H1 (cell line): ENCODE measurements around the gene PSMD6. TPM values are rescaled to one million over a fixed set of nuclear protein-coding genes. Genes with fewer than 3 reads are reported as not detected.

Source experiments
- CTCF ChIA-PET: fragments of 300-600 bp; sonication (Branson Sonifier 250); formaldehyde crosslinking; loops from one replicate; lab custom pipeline; 2021; ENCODE audit not compliant: partially characterized antibody; lab: Charles Lee
- POLR2A ChIA-PET: fragments of 300-600 bp; sonication (Branson Sonifier 250); formaldehyde crosslinking; loops from one replicate; lab custom pipeline; 2021; ENCODE audit warnings: inconsistent platforms; ENCODE audit not compliant: partially characterized antibody; lab: Charles Lee
- DNase-seq, 2 experiments: peaks; one replicate each; pipeline versions ENCODE4 v3.0.0 to v3.0.0-alpha.2; 2010 to 2022; ENCODE audit warnings: low spot score in 2 of 2, low read depth in 1 of 2, mixed read lengths in 1 of 2
- FAIRE-seq: peaks from 2 replicates; lab custom pipeline; 2011; peaks lifted over from hg19 to GRCh38; lab: Jason Lieb, UNC
- H2AFZ ChIP-seq: 2 replicates; pipeline ENCODE4 v1.8.1; 2012; ENCODE audit warnings: low read length, inconsistent platforms
- H2AK5ac ChIP-seq: 2 replicates; pipeline ENCODE4 v1.6.1; 2013; ENCODE audit warnings: low read depth, low read length
- H2BK120ac ChIP-seq: replicated peaks from 2 replicates; pipeline ENCODE3; 2013; ENCODE audit warnings: low read depth, low read length, inconsistent platforms
- H2BK12ac ChIP-seq: 2 replicates; pipeline ENCODE4 v1.6.1; 2013; ENCODE audit warnings: low read depth, low read length
- H2BK15ac ChIP-seq: 2 replicates; pipeline ENCODE4 v1.6.1; 2013; ENCODE audit warnings: low read length
- H2BK20ac ChIP-seq: 2 replicates; pipeline ENCODE4 v1.6.1; 2013; ENCODE audit warnings: low read length
- H2BK5ac ChIP-seq: 2 replicates; pipeline ENCODE4 v1.6.1; 2013; ENCODE audit warnings: low read depth, low read length
- H3K14ac ChIP-seq: 2 replicates; pipeline ENCODE4 v1.6.1; 2013; ENCODE audit warnings: inconsistent platforms; ENCODE audit not compliant: insufficient read length
- H3K18ac ChIP-seq: 2 replicates; pipeline ENCODE4 v1.6.1; 2013; ENCODE audit warnings: low read length; ENCODE audit errors: extremely low read depth
- H3K23ac ChIP-seq: 2 replicates; pipeline ENCODE4 v1.6.1; 2013; ENCODE audit warnings: inconsistent platforms; ENCODE audit not compliant: insufficient read length
- H3K23me2 ChIP-seq: 2 replicates; pipeline ENCODE4 v1.6.1; 2013; ENCODE audit warnings: low read depth, low read length
- H3K27ac ChIP-seq: 2 replicates; pipeline ENCODE4 v1.6.1; 2011; ENCODE audit warnings: low read depth, low read length, inconsistent platforms
- H3K27me3 ChIP-seq, 4 experiments: replicated peaks in 1 of 4; 1 replicate in 1 of 4; 2 replicates in 3 of 4; pipeline versions ENCODE4 v1.6.1 to v1.8.1; 2011 to 2013; ENCODE audit warnings: low read length in 3 of 4, mild to moderate bottlenecking in 3 of 4, inconsistent platforms in 2 of 4, mixed read lengths in 2 of 4, moderate library complexity in 1 of 4; ENCODE audit not compliant: control insufficient read depth in 3 of 4, insufficient read depth in 3 of 4; ENCODE audit errors: extremely low read depth in 1 of 4
- H3K36me3 ChIP-seq, 4 experiments: 2 replicates each; pipeline versions ENCODE4 v1.6.1 to v1.8.1; 2011 to 2013; ENCODE audit warnings: mild to moderate bottlenecking in 4 of 4, low read length in 3 of 4, moderate library complexity in 2 of 4, control low read depth in 1 of 4, inconsistent platforms in 1 of 4; ENCODE audit not compliant: insufficient read depth in 4 of 4, control insufficient read depth in 2 of 4
- H3K4ac ChIP-seq: replicated peaks from 2 replicates; pipeline ENCODE3; 2013; ENCODE audit warnings: low read length, low read depth, mixed read lengths, inconsistent platforms; ENCODE audit not compliant: insufficient read length
- H3K4me1 ChIP-seq, 4 experiments: replicated peaks in 1 of 4; 1 replicate in 1 of 4; 2 replicates in 3 of 4; pipeline versions ENCODE4 v1.6.1 to v1.8.1; 2011 to 2013; ENCODE audit warnings: low read length in 3 of 4, inconsistent platforms in 2 of 4, mixed read lengths in 1 of 4; ENCODE audit not compliant: insufficient read depth in 4 of 4, control insufficient read depth in 3 of 4
- H3K4me2 ChIP-seq, 2 experiments: 2 replicates each; pipeline versions ENCODE4 v1.6.1 to v1.8.1; 2011 to 2013; ENCODE audit warnings: low read depth in 2 of 2, low read length in 2 of 2, control low read depth in 1 of 2, inconsistent platforms in 1 of 2, mild to moderate bottlenecking in 1 of 2; ENCODE audit not compliant: insufficient read depth in 1 of 2
- H3K4me3 ChIP-seq, 4 experiments: fragments of 200-600, 300-600 bp in 1 of 4; sonication (generic), shearing (Covaris generic), sonication (Bioruptor Twin) in 1 of 4; 2 replicates each; pipeline versions ENCODE4 v1.5.1 to v1.8.1; 2011 to 2016; ENCODE audit warnings: low read length in 4 of 4, low read depth in 3 of 4, control low read depth in 2 of 4, inconsistent platforms in 2 of 4, mild to moderate bottlenecking in 2 of 4, mixed read lengths in 1 of 4, moderate library complexity in 1 of 4; ENCODE audit not compliant: insufficient read depth in 2 of 4; ENCODE audit errors: extremely low read depth in 1 of 4
- H3K56ac ChIP-seq: replicated peaks from 2 replicates; pipeline ENCODE3; 2013; ENCODE audit warnings: low read depth, mild to moderate bottlenecking, mixed read lengths, low read length, inconsistent platforms; ENCODE audit not compliant: insufficient read length
- H3K79me1 ChIP-seq: 2 replicates; pipeline ENCODE4 v1.6.1; 2013; ENCODE audit warnings: low read depth, low read length, control low read depth
- H3K79me2 ChIP-seq, 2 experiments: 2 replicates each; pipeline versions ENCODE4 v1.6.1 to v1.8.1; 2012 to 2013; ENCODE audit warnings: low read length in 2 of 2, mild to moderate bottlenecking in 2 of 2, inconsistent platforms in 1 of 2; ENCODE audit not compliant: insufficient read depth in 2 of 2, control insufficient read depth in 1 of 2
- H3K9ac ChIP-seq, 4 experiments: replicated peaks in 1 of 4; 1 replicate in 1 of 4; 2 replicates in 3 of 4; pipeline versions ENCODE4 v1.6.1 to v1.8.1; 2011 to 2013; ENCODE audit warnings: low read depth in 3 of 4, low read length in 3 of 4, control low read depth in 2 of 4, mild to moderate bottlenecking in 2 of 4, moderate library complexity in 2 of 4, inconsistent platforms in 1 of 4; ENCODE audit errors: extremely low read depth in 1 of 4
- H3K9me3 ChIP-seq, 2 experiments: 2 replicates each; pipeline versions ENCODE4 v1.6.1 to v1.8.1; 2012 to 2013; ENCODE audit warnings: mild to moderate bottlenecking in 2 of 2, moderate library complexity in 2 of 2, control low read depth in 1 of 2, inconsistent platforms in 1 of 2, low read depth in 1 of 2, low read length in 1 of 2, mixed read lengths in 1 of 2; ENCODE audit not compliant: insufficient read depth in 2 of 2
- H4K20me1 ChIP-seq, 2 experiments: replicated peaks in 1 of 2; 2 replicates each; pipeline versions ENCODE3 to v1.8.1; 2011 to 2013; ENCODE audit warnings: inconsistent platforms in 2 of 2, low read length in 2 of 2, mild to moderate bottlenecking in 1 of 2; ENCODE audit not compliant: insufficient read depth in 2 of 2, control insufficient read depth in 1 of 2
- H4K5ac ChIP-seq: 2 replicates; pipeline ENCODE4 v1.6.1; 2013; ENCODE audit warnings: low read length, low read depth, mixed read lengths, inconsistent platforms; ENCODE audit not compliant: insufficient read length
- H4K8ac ChIP-seq: 2 replicates; pipeline ENCODE4 v1.8.0; 2013; ENCODE audit warnings: mild to moderate bottlenecking, moderate library complexity, low read length, inconsistent platforms; ENCODE audit not compliant: insufficient read depth; ENCODE audit errors: extremely low read depth
- H4K91ac ChIP-seq: replicated peaks from 2 replicates; pipeline ENCODE3; 2013; ENCODE audit warnings: low read length, mixed read lengths, inconsistent platforms; ENCODE audit not compliant: insufficient read length
- CBX8 ChIP-seq: fragments of 300-800, 300-1000 bp; sonication (generic); IDR thresholded peaks from 2 replicates; pipeline ENCODE4 v1.7.1; 2016; ENCODE audit warnings: low read depth, low read length, borderline replicate concordance
- CHD2 ChIP-seq: IDR thresholded peaks from 2 replicates; pipeline ENCODE4 v1.6.1; 2012; ENCODE audit warnings: low read length, improper control_type of control experiment
- CREB1 ChIP-seq: IDR thresholded peaks from 2 replicates; pipeline ENCODE4 v1.6.1; 2012; ENCODE audit warnings: inconsistent platforms
- CTCF ChIP-seq, 3 experiments: IDR thresholded peaks; 1 replicate in 2 of 3; 2 replicates in 1 of 3; pipeline versions ENCODE4 v1.5.1 to v1.6.1; 2011; ENCODE audit warnings: low read length in 3 of 3, mild to moderate bottlenecking in 3 of 3, inconsistent platforms in 2 of 3, low read depth in 1 of 3, moderate library complexity in 1 of 3; ENCODE audit not compliant: insufficient read depth in 1 of 3; ENCODE audit errors: control extremely low read depth in 1 of 3
- FOSL1 ChIP-seq: IDR thresholded peaks from 2 replicates; pipeline ENCODE4 v1.6.1; 2011; ENCODE audit warnings: mild to moderate bottlenecking, low read depth, low read length, moderate library complexity; ENCODE audit not compliant: insufficient read depth
- HDAC2 ChIP-seq, 2 experiments: fragments of 300-600 bp in 1 of 2; sonication (generic) in 1 of 2; IDR thresholded peaks; 2 replicates each; pipeline ENCODE4 v1.6.1; 2011 to 2012; ENCODE audit warnings: low read depth in 2 of 2, low read length in 2 of 2, mild to moderate bottlenecking in 2 of 2, moderate library complexity in 2 of 2, borderline replicate concordance in 1 of 2, inconsistent platforms in 1 of 2
- KDM5A ChIP-seq: fragments of 200-600 bp; IDR thresholded peaks from 2 replicates; pipeline ENCODE4 v1.7.1; 2012; ENCODE audit warnings: mild to moderate bottlenecking, low read length, inconsistent platforms, mixed read lengths
- POLR2AphosphoS5 ChIP-seq: IDR thresholded peaks from 2 replicates; pipeline ENCODE4 v1.6.1; 2011; ENCODE audit warnings: low read depth, low read length
- SIRT6 ChIP-seq: IDR thresholded peaks from one replicate; pipeline ENCODE4 v1.7.1; 2012; ENCODE audit warnings: low read length, inconsistent platforms
- SIX5 ChIP-seq: IDR thresholded peaks from 2 replicates; pipeline ENCODE4 v1.6.1; 2011; ENCODE audit warnings: mild to moderate bottlenecking, low read depth, low read length
- SP2 ChIP-seq: IDR thresholded peaks from 2 replicates; pipeline ENCODE4 v1.6.1; 2012; ENCODE audit warnings: mild to moderate bottlenecking, low read length, inconsistent platforms
- TAF7 ChIP-seq: optimal IDR thresholded peaks from 2 replicates; pipeline ENCODE3; 2011; ENCODE audit warnings: low read depth, mild to moderate bottlenecking, inconsistent platforms, low read length, moderate library complexity, borderline replicate concordance
- WGBS, 2 experiments: shearing (Covaris generic) in 1 of 2; methylation state at CpG; one replicate each; pipeline versions ENCODE4 v1.1.6 to v1.1.7; 2013 to 2015; ENCODE audit warnings: low lambda C conversion rate in 2 of 2, mixed read lengths in 2 of 2, inconsistent platforms in 1 of 2, low coverage in 1 of 2, missing lambda C conversion rate in 1 of 2; ENCODE audit not compliant: insufficient replicate concordance in 2 of 2, insufficient coverage in 1 of 2, insufficient read length in 1 of 2; ENCODE audit errors: extremely low coverage in 1 of 2, missing lambda C conversion rate in 1 of 2; 5-methylcytosine and 5-hydroxymethylcytosine counted together
- polyA plus RNA-seq, 7 experiments: library from polyadenylated mRNA; depleted of rRNA in 3 of 7; stranded (reverse) in 5 of 7; unstranded in 2 of 7; fragments of >200 nt in 5 of 7; fragments of 200-250 nt in 2 of 7; gene quantifications; 1 replicate in 5 of 7; 2 replicates in 1 of 7; 4 replicates in 1 of 7; pipeline versions ENCODE4 v1.2.1 to v1.2.3, GENCODE V29; 2011 to 2013; ENCODE audit warnings: missing spikeins in 2 of 7, mixed read lengths in 2 of 7
- total RNA-seq: library from RNA; stranded (reverse); fragmentation: NEBNext Ultra II Directional; extraction: Animal tissue kit (Norgen Biotek cat#: 25700); gene quantifications from 2 replicates; pipeline ENCODE4 v1.2.1, GENCODE V29; 2021

Gene PSMD6
- total and polyA plus RNA-seq, 2 of the 8 experiments (the other 6 are each of a cell fraction or from before 2014, with no cell fraction given): 43.7 to 104 TPM

GRCh38 chr3:64019271-64019670, 4.0 kb downstream of the PSMD6 start:
- no peak overlapping the region for H3K4ac ChIP-seq
- H3K23ac ChIP-seq: no peak overlapping the region
- peaks cover 6% of the 10 kb centered on the region for H3K23me2 ChIP-seq
- POLR2A ChIA-PET: interaction anchor here (1.4 to 4.0 kb wide), 3 partner anchors 9 to 14 kb away, joined by 3 to 12 read pairs (median 3); no protein-coding TSS in a partner anchor
- H3K9me3 ChIP-seq: no peaks in the 10 kb centered on the region
- no peaks in the 10 kb centered on the region for H3K27me3 ChIP-seq
- H4K20me1 ChIP-seq: peaks cover 1 to 3% of the 10 kb centered on the region in 2 experiments
- H2BK5ac ChIP-seq: no peak overlapping the region
- no peak overlapping the region for H2BK12ac ChIP-seq
- H3K79me2 ChIP-seq: peaks cover 5 to 22% of the 10 kb centered on the region in 2 experiments; a peak in 3 of 4 replicates
- no peak overlapping the region for H4K91ac ChIP-seq
- WGBS, 2 experiments: 94% methylated on average over 3 of the region's 3 CpGs; no CpG with 5 or more reads in 1 of the 2 experiments
- no peak overlapping the region for H2AK5ac ChIP-seq
- no peak overlapping the region for H4K8ac ChIP-seq
- CTCF ChIA-PET: interaction anchor here (0.6 to 1.9 kb wide), 2 partner anchors 26 to 144 kb away, joined by 3 to 9 read pairs; no protein-coding TSS in a partner anchor
- H2BK15ac ChIP-seq: no peak overlapping the region
- H3K9ac ChIP-seq: no peak overlapping the region
- peaks cover 3 to 5% (median 4%) of the 10 kb centered on the region in 4 experiments; a peak in 6 of 7 replicates for H3K4me1 ChIP-seq
- H3K27ac ChIP-seq: no peak overlapping the region
- FAIRE-seq (no peak), DNase-seq (no peak)
- H2BK20ac ChIP-seq: no peak overlapping the region
- no peak overlapping the region for H2AFZ ChIP-seq
- H3K18ac ChIP-seq: no peak overlapping the region
- no peak overlapping the region for H4K5ac ChIP-seq
- no peak overlapping the region for H3K4me2 ChIP-seq
- no peak overlapping the region for H3K14ac ChIP-seq
- no peak overlapping the region for H2BK120ac ChIP-seq
- H3K36me3 ChIP-seq: peaks cover 5 to 63% (median 35%) of the 10 kb centered on the region in 4 experiments; a peak in 7 of 8 replicates
- H3K4me3 ChIP-seq: no peak overlapping the region
- peaks cover 3% of the 10 kb centered on the region; the same call in 1 of the 2 replicates for H3K79me1 ChIP-seq
- no peak overlapping the region for H3K56ac ChIP-seq
- no peak for TF ChIP-seq CBX8
- TF ChIP-seq CHD2: no peak
- no peak for TF ChIP-seq TAF7
- no peak for TF ChIP-seq CREB1
- no peak for TF ChIP-seq POLR2AphosphoS5
- no peak for TF ChIP-seq HDAC2 (IDR thresholded peaks at IDR 0.05; ENCODE audit: borderline replicate concordance in 1 of 2, low read depth in 2 of 2, low read length in 2 of 2)
- TF ChIP-seq SIX5: no peak
- TF ChIP-seq CTCF (IDR thresholded peaks at IDR 0.05; ENCODE audit: control extremely low read depth in 1 of 3, insufficient read depth in 1 of 3, low read depth in 1 of 3, low read length in 3 of 3): no peak
- TF ChIP-seq SP2: no peak
- no peak for TF ChIP-seq KDM5A
- TF ChIP-seq SIRT6: no peak
- no peak for TF ChIP-seq FOSL1
